ENCODE data around the gene ADAMTS2.

Gene ADAMTS2

DNA sequence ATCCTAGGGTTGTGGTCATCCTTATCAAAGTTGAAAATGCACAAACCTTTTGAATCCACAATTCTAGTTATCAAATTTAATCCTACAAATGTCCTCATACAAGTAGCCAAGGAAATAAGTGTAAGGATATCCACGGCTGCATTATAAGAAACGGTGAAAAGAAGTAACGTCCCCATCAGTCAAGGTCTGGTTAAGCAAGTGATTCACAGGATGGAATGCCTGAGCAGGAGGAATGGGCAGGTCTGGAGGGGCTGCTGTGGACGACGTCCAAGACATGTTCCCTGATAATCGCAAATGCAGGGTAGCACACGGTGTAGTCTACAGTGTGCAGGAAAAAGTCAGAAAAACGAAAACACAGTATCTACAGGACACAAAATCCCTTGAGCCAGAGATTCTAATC lies 118.6 kb downstream of the ADAMTS2 start:
- TF ChIP-seq, protein P1, sequence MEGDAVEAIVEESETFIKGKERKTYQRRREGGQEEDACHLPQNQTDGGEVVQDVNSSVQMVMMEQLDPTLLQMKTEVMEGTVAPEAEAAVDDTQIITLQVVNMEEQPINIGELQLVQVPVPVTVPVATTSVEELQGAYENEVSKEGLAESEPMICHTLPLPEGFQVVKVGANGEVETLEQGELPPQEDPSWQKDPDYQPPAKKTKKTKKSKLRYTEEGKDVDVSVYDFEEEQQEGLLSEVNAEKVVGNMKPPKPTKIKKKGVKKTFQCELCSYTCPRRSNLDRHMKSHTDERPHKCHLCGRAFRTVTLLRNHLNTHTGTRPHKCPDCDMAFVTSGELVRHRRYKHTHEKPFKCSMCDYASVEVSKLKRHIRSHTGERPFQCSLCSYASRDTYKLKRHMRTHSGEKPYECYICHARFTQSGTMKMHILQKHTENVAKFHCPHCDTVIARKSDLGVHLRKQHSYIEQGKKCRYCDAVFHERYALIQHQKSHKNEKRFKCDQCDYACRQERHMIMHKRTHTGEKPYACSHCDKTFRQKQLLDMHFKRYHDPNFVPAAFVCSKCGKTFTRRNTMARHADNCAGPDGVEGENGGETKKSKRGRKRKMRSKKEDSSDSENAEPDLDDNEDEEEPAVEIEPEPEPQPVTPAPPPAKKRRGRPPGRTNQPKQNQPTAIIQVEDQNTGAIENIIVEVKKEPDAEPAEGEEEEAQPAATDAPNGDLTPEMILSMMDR (IDR thresholded peaks at IDR 0.05): no peak

DNA sequence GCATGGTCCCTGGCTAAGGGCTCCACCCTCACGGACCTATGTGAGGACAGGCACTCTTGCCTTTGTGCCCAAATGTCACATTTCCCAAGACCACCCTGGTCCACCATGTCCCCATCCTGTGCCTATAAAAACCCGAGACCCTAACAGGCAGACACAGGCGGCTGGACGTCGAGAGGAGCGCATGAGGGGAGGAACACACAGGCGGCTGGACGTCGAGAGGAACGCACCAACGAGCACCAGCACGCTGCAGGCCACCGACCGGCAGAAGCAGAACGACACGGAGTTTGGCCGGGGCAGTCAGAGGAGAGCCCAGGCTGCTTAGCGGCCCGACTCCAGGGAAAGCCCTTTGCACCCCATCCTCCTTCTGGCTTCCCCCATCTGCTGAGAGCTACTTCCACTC lies 119.9 kb downstream of the ADAMTS2 start:
- TF ChIP-seq, protein P1 (IDR thresholded peaks at IDR 0.05): no peak

DNA sequence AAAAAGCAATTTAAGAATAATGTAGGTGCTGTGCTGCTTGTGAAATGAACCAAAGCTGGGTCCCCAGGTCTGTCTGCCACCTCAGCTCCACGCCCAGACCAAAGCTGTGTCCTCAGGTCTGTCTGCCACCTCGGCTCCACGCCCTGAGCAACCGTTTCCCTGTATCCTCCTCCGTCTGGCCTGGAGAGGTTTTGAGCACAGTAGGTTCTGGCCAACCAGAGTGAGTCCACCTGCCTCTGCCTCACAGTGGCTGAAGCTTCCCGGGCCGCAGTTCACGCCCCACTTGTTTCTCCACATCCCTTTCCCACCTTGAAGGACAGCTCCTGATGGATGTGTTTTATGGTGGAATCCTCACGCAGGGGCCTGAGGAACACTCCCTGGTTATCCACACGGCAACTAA lies 120.5 kb downstream of the ADAMTS2 start:
- TF ChIP-seq, protein P1 (IDR thresholded peaks at IDR 0.05): no peak

DNA sequence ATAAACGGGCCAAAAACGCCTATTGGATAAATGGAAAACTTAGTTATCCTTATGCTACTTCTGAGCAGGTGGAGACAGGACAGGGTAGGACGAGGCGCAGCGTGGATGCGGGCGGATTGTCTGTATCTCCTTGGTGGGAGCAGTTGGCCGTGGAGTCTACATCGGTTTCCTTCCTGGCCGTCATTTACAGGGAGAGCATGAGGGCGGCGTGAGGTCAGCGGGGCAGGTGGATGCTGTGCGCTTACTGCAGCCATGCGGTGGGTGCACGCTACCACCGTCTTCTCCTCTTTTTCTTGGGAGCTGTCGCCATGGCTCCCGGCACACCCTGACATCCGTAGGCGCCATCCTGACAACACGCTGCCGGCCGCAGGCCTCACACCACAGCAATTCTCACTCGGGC lies 121.3 kb downstream of the ADAMTS2 start:
- TF ChIP-seq, protein P1 (IDR thresholded peaks at IDR 0.05): no peak

DNA sequence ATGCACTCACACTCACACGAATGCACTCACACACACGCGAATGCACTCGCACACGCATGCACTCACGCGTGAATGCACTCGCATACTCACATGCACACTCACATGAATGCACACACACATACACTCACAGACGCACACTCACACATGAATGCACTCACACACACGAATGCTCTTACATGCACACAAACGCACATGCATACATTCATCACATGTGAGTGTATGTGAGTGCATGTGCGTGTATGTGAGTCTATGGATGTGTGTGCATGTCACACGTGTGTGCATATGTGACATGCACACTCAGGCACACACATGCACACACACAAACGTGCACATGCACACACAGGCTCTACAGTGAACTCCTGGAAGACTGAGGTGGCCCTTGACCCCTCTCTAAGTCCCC lies 121.7 kb downstream of the ADAMTS2 start:
- TF ChIP-seq, protein P1 (IDR thresholded peaks at IDR 0.05): no peak

DNA sequence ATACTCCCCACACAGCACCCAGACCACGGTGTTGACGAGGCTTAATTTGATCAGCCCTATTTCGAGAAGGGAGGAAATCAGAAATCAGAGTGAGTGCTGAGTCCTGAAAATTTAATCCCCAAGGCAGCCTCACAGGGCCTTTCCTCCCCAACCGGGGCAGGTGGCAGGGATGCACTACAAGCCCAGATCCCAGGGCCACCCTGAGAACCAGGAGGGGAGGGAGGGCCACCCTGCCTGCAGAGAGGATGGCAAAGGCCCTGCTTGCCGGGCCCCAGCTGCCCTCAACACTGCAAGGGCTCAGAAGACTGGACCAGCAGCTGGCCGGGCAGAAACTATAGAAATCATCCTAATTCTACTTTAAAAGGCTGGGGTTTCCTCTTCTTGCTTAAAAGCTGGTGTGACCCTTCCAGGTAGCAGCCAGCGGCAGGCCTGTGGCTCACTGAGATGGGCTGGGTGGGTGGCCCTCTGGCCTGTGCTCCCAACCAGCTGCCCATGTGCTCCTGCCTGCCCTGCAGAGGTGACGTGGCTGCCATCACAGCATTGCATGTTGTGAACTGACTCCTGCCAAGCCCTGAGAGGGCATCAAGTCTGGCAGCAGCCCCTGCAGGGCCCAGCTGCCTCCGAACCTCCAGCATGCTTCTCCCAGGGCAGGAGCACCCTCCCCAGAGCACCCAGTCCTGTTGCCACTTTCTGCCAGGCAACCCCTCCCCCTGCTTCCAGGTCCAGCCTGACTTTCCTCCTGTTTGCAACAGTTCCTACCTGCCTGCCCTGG lies 122.8 kb downstream of the ADAMTS2 start:
- TF ChIP-seq, protein P1 (IDR thresholded peaks at IDR 0.05): no peak

DNA sequence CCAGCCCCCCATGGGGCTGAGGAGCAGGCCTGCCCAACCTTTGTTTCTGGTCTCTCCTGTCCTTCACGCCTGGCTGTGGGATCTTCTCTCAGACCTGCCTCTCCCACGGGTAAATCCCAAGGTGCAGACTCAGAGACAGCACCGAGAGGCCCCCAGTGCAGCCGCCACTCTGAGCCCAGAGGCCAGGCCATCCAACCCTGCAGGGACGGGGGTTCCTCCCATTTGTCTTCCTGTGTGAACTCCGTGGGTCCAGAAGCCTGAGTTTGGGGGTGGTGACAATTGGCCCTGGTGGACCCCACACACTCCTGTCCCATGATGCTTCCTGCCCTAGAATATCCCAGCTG lies 123.4 kb downstream of the ADAMTS2 start:
- TF ChIP-seq, protein P1 (IDR thresholded peaks at IDR 0.05): no peak

All from LNCAP (cell line).